Measurements from ENCODE around the gene TRIM63.

DNA sequence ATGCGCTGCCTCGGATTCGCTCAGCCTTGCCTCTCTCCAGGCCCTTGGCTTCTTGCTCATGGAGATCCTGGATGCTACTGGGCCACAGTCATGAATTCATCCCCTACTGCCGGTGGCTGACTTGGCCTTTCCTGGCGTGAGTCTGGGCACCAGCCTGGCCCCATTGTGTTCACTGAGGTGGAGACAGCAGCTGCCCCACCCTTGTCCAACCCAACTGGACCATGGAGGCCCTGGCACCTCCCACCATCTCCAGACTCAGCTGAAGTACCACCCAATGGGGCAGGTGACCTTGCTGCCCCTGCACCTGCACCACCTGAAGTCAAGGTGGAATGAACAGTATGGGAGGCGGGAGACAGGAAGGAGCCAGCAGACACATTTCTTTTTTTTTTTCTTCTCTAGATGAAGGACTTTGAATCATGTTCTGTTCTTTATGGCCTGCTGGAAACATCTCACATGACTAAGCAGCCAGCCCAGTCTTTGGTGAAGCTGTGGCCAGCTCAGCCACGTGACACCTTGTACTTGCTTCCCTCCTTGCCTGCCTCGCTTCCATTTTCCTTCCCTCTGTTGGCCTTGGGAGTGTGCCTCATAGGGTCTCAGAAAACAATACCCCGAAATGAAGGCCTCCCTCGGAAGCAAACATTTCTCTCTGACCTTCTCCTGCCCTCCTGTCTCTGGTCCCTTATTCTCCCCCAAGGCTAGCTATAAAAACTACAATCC is 17.7 kb downstream of the TRIM63 start:
- TF ChIP-seq, protein P1, sequence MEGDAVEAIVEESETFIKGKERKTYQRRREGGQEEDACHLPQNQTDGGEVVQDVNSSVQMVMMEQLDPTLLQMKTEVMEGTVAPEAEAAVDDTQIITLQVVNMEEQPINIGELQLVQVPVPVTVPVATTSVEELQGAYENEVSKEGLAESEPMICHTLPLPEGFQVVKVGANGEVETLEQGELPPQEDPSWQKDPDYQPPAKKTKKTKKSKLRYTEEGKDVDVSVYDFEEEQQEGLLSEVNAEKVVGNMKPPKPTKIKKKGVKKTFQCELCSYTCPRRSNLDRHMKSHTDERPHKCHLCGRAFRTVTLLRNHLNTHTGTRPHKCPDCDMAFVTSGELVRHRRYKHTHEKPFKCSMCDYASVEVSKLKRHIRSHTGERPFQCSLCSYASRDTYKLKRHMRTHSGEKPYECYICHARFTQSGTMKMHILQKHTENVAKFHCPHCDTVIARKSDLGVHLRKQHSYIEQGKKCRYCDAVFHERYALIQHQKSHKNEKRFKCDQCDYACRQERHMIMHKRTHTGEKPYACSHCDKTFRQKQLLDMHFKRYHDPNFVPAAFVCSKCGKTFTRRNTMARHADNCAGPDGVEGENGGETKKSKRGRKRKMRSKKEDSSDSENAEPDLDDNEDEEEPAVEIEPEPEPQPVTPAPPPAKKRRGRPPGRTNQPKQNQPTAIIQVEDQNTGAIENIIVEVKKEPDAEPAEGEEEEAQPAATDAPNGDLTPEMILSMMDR (IDR thresholded peaks at IDR 0.05), result no peak
- TF ChIP-seq, protein P2, sequence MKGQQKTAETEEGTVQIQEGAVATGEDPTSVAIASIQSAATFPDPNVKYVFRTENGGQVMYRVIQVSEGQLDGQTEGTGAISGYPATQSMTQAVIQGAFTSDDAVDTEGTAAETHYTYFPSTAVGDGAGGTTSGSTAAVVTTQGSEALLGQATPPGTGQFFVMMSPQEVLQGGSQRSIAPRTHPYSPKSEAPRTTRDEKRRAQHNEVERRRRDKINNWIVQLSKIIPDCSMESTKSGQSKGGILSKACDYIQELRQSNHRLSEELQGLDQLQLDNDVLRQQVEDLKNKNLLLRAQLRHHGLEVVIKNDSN (IDR thresholded peaks at IDR 0.05; ENCODE audit: borderline replicate concordance, low read depth), result no peak
- TF ChIP-seq, protein P3, sequence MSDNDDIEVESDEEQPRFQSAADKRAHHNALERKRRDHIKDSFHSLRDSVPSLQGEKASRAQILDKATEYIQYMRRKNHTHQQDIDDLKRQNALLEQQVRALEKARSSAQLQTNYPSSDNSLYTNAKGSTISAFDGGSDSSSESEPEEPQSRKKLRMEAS (IDR thresholded peaks at IDR 0.05; ENCODE audit: low read depth), result no peak
- TF ChIP-seq NRF1 (IDR thresholded peaks at IDR 0.05; ENCODE audit: low read depth, low read length) (no peak), SIN3A (IDR thresholded peaks at IDR 0.05; ENCODE audit: borderline replicate concordance, low read depth, low read length) (no peak), RXRA (IDR thresholded peaks at IDR 0.05; ENCODE audit: borderline replicate concordance, low read depth) (no peak), EP300 (IDR thresholded peaks at IDR 0.05; ENCODE audit: borderline replicate concordance in 1 of 2, low read depth in 1 of 2, low read length in 1 of 2) (no peak), YY1 (IDR thresholded peaks at IDR 0.05; ENCODE audit: low read depth) (no peak), RFX5 (IDR thresholded peaks at IDR 0.05; ENCODE audit: low read length) (no peak), GATA2 (CRISPR knock-in tag; IDR thresholded peaks at IDR 0.05) (no peak), JUND (IDR thresholded peaks at IDR 0.05) (no peak), NFIC (IDR thresholded peaks at IDR 0.05; ENCODE audit: borderline replicate concordance) (no peak)
- TF ChIP-seq, protein P4, sequence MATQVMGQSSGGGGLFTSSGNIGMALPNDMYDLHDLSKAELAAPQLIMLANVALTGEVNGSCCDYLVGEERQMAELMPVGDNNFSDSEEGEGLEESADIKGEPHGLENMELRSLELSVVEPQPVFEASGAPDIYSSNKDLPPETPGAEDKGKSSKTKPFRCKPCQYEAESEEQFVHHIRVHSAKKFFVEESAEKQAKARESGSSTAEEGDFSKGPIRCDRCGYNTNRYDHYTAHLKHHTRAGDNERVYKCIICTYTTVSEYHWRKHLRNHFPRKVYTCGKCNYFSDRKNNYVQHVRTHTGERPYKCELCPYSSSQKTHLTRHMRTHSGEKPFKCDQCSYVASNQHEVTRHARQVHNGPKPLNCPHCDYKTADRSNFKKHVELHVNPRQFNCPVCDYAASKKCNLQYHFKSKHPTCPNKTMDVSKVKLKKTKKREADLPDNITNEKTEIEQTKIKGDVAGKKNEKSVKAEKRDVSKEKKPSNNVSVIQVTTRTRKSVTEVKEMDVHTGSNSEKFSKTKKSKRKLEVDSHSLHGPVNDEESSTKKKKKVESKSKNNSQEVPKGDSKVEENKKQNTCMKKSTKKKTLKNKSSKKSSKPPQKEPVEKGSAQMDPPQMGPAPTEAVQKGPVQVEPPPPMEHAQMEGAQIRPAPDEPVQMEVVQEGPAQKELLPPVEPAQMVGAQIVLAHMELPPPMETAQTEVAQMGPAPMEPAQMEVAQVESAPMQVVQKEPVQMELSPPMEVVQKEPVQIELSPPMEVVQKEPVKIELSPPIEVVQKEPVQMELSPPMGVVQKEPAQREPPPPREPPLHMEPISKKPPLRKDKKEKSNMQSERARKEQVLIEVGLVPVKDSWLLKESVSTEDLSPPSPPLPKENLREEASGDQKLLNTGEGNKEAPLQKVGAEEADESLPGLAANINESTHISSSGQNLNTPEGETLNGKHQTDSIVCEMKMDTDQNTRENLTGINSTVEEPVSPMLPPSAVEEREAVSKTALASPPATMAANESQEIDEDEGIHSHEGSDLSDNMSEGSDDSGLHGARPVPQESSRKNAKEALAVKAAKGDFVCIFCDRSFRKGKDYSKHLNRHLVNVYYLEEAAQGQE (IDR thresholded peaks at IDR 0.05; ENCODE audit: low read depth, low read length), result no peak
- TF ChIP-seq, protein P5, sequence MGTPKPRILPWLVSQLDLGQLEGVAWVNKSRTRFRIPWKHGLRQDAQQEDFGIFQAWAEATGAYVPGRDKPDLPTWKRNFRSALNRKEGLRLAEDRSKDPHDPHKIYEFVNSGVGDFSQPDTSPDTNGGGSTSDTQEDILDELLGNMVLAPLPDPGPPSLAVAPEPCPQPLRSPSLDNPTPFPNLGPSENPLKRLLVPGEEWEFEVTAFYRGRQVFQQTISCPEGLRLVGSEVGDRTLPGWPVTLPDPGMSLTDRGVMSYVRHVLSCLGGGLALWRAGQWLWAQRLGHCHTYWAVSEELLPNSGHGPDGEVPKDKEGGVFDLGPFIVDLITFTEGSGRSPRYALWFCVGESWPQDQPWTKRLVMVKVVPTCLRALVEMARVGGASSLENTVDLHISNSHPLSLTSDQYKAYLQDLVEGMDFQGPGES (IDR thresholded peaks at IDR 0.05; ENCODE audit: low read depth, low read length), result no peak

All from SK-N-SH (cell line).